Common myeloid progenitor, CD34-positive (primary cell): ENCODE data around the gene DNAJC21.

Experiments
- CTCF ChIA-PET: fragments of 350-600 bp; sonication (Branson Sonifier 250); formaldehyde crosslinking; loops from one replicate; lab custom pipeline; 2021; ENCODE audit warnings: antibody characterized with exemption; lab: Charles Lee
- POLR2A ChIA-PET: fragments of 350-600 bp; sonication (Branson Sonifier 250); formaldehyde crosslinking; loops from one replicate; lab custom pipeline; 2021; ENCODE audit warnings: antibody characterized with exemption; lab: Charles Lee
- DNase-seq, 3 donors: peaks; one replicate each; pipeline versions ENCODE4 v3.0.0 to v3.0.0-alpha.2; 2013
- H3K27ac ChIP-seq, 2 experiments: 1 replicate in 1 of 2; 2 replicates in 1 of 2; pipeline ENCODE4 v1.7.0; 2013; ENCODE audit warnings: inconsistent platforms in 2 of 2, low read length in 2 of 2, mild to moderate bottlenecking in 2 of 2, low read depth in 1 of 2, moderate library complexity in 1 of 2; ENCODE audit not compliant: severe bottlenecking in 2 of 2, insufficient read depth in 1 of 2, poor library complexity in 1 of 2
- H3K27me3 ChIP-seq, 5 experiments: replicated peaks in 2 of 5; 1 replicate in 3 of 5; 2 replicates in 2 of 5; pipeline versions ENCODE4 v1.6.1 to v1.7.0; 2013; ENCODE audit warnings: low read length in 4 of 5, mild to moderate bottlenecking in 2 of 5, moderate library complexity in 2 of 5, inconsistent platforms in 1 of 5; ENCODE audit not compliant: insufficient read depth in 5 of 5, control insufficient read depth in 4 of 5
- H3K36me3 ChIP-seq, 4 experiments: 1 replicate in 2 of 4; 2 replicates in 2 of 4; pipeline versions ENCODE4 v1.6.1 to v1.7.0; 2013; ENCODE audit warnings: low read length in 3 of 4, control low read depth in 1 of 4, mild to moderate bottlenecking in 1 of 4; ENCODE audit not compliant: control insufficient read depth in 4 of 4, insufficient read depth in 4 of 4
- H3K4me1 ChIP-seq, 4 experiments: 1 replicate in 3 of 4; 2 replicates in 1 of 4; pipeline versions ENCODE4 v1.6.1 to v1.7.1; 2013; ENCODE audit warnings: low read length in 3 of 4, mild to moderate bottlenecking in 3 of 4, control low read depth in 1 of 4, inconsistent platforms in 1 of 4, moderate library complexity in 1 of 4; ENCODE audit not compliant: control insufficient read depth in 4 of 4, insufficient read depth in 4 of 4; ENCODE audit errors: control extremely low read depth in 1 of 4
- H3K4me3 ChIP-seq, 7 experiments: 1 replicate in 4 of 7; 2 replicates in 3 of 7; pipeline versions ENCODE4 v1.5.1 to v1.7.0; 2013; ENCODE audit warnings: mild to moderate bottlenecking in 7 of 7, low read length in 6 of 7, moderate library complexity in 6 of 7, inconsistent platforms in 2 of 7, low read depth in 2 of 7, control low read depth in 1 of 7; ENCODE audit not compliant: insufficient read depth in 4 of 7, control insufficient read depth in 1 of 7; ENCODE audit errors: extremely low read depth in 1 of 7
- H3K9me3 ChIP-seq, 5 experiments: 1 replicate in 4 of 5; 2 replicates in 1 of 5; pipeline versions ENCODE4 v1.6.1 to v1.7.1; 2013; ENCODE audit warnings: low read length in 4 of 5, mild to moderate bottlenecking in 2 of 5, inconsistent platforms in 1 of 5, low read depth in 1 of 5, moderate library complexity in 1 of 5; ENCODE audit not compliant: control insufficient read depth in 4 of 5, insufficient read depth in 2 of 5; ENCODE audit errors: control extremely low read depth in 1 of 5
- WGBS: methylation state at CpG from one replicate; pipeline ENCODE4 v1.1.5; 2013; ENCODE audit not compliant: insufficient coverage; 5-methylcytosine and 5-hydroxymethylcytosine counted together

The DNAJC21 gene

GRCh38 chr5:34894716-34895115 is 34.6 kb upstream of the DNAJC21 start:
- Histone ChIP-seq H3K27ac (no peak overlapping the region), H3K27me3 (no peaks in the 10 kb centered on the region), H3K36me3 (no peaks in the 10 kb centered on the region), H3K4me3 (no peak overlapping the region), H3K9me3 (no peaks in the 10 kb centered on the region), H3K4me1 (no peaks in the 10 kb centered on the region)
- WGBS: no CpG with 5 or more reads among the region's 1 CpG
- DNase-seq: no peak
- ChIA-PET POLR2A (no interaction called here), CTCF (interaction anchor here (1.1 to 1.7 kb wide), 2 partner anchors 398 to 406 kb away, joined by 3 read pairs; no protein-coding TSS in a partner anchor)

GRCh38 chr5:34895641-34896419 is 33.5 kb upstream of the DNAJC21 start:
- 100% methylated on average over 2 of the region's 2 CpGs for WGBS
- H3K27ac ChIP-seq: no peak overlapping the region
- CTCF ChIA-PET: interaction anchor here (0.7 to 4.6 kb wide), 8 partner anchors 9 to 423 kb away, joined by 3 to 70 read pairs (median 4); no protein-coding TSS in a partner anchor
- no peaks in the 10 kb centered on the region for H3K4me1 ChIP-seq
- H3K9me3 ChIP-seq: no peaks in the 10 kb centered on the region
- H3K36me3 ChIP-seq: no peaks in the 10 kb centered on the region
- DNase-seq: peak in 2 of 3 donors; percentile 7 to 35
- no peaks in the 10 kb centered on the region for H3K27me3 ChIP-seq
- H3K4me3 ChIP-seq: no peak overlapping the region
- POLR2A ChIA-PET: interaction anchor here (1.0 kb wide), 1 partner anchor 20 kb away, joined by 3 read pairs; the partner anchor contains the start of genes BRIX1 and RAD1

DNA sequence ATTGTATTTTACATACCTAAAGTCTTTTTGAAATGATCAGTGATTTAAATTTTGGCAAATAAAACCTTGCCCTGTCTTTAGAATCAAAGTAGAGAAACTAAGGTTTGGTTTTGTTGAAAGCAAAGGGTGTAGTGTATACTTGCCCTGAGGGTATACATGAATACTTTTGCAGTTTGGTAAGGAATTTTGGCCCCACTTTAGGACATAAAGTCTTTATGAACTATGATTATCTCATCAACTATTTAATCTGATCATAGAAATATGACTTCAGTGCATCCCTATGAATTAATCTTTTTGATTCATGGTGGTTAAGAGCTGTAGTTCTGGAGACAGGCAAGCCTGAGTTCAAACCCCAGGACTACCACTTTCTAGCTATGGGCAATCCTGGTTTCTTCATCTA is 31.7 kb upstream of the DNAJC21 start:
- no peaks in the 10 kb centered on the region for H3K9me3 ChIP-seq
- no peak overlapping the region for H3K27ac ChIP-seq
- POLR2A ChIA-PET: no interaction called here
- no peaks in the 10 kb centered on the region for H3K27me3 ChIP-seq
- H3K36me3 ChIP-seq: peaks cover 0 to 5% (median under 1%) of the 10 kb centered on the region in 4 experiments
- CTCF ChIA-PET: interaction anchor here (0.7 to 4.6 kb wide), 31 partner anchors 8 to 425 kb away, joined by 3 to 70 read pairs (median 4); partner anchors contain the start of gene TTC23L
- no peak overlapping the region for H3K4me3 ChIP-seq
- no peak for DNase-seq
- H3K4me1 ChIP-seq: no peaks in the 10 kb centered on the region

DNA sequence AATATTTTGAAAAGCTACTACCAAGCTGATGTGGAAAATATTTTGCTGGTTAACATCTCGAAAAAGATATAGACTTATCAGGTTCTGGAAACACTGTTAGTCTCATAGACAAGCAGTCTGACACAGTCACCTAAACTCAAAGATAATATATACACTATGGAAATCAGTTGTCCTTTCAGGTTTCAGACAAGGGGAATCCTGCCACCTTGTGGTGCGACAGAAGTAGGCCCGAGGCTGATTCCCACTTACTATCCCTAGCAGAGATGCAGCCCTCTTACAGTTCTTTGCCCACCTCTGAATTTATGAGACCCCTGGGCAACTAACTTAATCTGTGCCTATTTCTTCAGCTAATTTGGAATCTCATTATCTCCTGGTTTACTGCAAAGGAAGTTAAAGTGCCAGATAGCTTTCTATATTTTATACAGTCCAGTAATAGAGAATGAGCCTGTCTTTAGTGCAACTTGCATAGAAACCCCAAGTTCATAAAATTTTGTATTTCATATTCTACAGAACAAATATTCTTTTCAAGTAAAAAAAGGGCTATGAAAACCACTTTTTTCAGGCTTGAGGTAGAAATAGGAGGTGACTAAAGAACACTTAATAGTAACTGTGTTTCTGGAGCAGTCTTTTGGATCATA is 31.0 kb upstream of the DNAJC21 start:
- Histone ChIP-seq H3K4me3 (no peak overlapping the region), H3K27ac (no peak overlapping the region), H3K4me1 (peaks cover 0 to 3% (median 0%) of the 10 kb centered on the region in 4 experiments), H3K9me3 (no peaks in the 10 kb centered on the region), H3K27me3 (no peaks in the 10 kb centered on the region), H3K36me3 (peaks cover 0 to 5% (median under 1%) of the 10 kb centered on the region in 4 experiments)
- ChIA-PET POLR2A (interaction anchor here (0.5 kb wide), 1 partner anchor 1192 kb away, joined by 4 read pairs; no protein-coding TSS in a partner anchor), CTCF (interaction anchor here (0.6 to 4.6 kb wide), 40 partner anchors 8 to 752 kb away, joined by 3 to 70 read pairs (median 4); partner anchors contain the start of genes BRIX1 and TTC23L)
- DNase-seq: peak; percentile 65 to 82 (median 78)
- WGBS: 0% methylated on average over 2 of the region's 3 CpGs

DNA sequence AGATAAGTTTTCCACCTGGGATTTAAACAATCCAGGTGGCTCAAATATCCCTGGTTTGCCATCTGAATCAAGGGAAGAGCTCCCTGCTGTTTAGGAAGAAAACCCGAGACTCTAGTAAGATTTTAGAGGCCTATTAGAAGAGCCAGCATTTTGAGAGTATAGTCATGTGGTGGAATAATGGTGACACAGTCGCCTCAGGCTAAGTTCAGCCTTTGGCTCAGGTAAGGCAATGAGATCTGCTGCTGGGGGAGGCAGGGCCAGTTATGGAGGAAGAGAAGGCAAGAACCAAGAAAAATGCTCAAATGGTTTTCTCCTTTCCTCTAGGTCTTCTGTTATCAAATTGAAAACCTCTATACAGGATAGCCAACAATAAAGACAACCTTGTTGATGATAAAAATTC is 30.3 kb upstream of the DNAJC21 start:
- Histone ChIP-seq H3K27ac (no peak overlapping the region), H3K4me3 (no peak overlapping the region), H3K9me3 (no peaks in the 10 kb centered on the region), H3K36me3 (peaks cover 0 to 5% (median under 1%) of the 10 kb centered on the region in 4 experiments), H3K4me1 (peaks cover 0 to 7% (median 2%) of the 10 kb centered on the region in 4 experiments), H3K27me3 (no peaks in the 10 kb centered on the region)
- no peak for DNase-seq
- POLR2A ChIA-PET: no interaction called here
- CTCF ChIA-PET: interaction anchor here (0.7 to 4.6 kb wide), 30 partner anchors 9 to 752 kb away, joined by 3 to 70 read pairs (median 4); partner anchors contain the start of genes BRIX1 and TTC23L
- 100% methylated on average over 2 of the region's 2 CpGs for WGBS

DNA sequence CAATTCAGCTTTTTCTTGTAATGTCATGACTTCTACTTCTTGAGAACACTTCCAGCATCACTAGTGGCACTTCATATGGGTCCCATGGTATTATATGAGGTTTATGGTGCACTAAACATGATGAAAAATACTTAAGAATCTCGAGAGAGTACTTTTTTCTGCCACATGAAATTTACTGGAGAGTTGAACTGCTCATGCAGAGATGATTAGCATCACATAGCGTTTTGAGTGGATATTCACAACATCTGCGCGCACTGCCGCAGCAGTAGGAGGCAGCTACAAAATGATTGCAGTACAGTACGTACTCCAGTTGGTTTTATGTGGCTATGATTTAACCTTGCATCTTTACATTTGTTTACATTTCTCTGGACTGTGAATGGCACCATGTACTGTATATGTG is 28.7 kb upstream of the DNAJC21 start:
- peaks cover 0 to 7% (median 2%) of the 10 kb centered on the region in 4 experiments for H3K4me1 ChIP-seq
- no peak overlapping the region for H3K27ac ChIP-seq
- H3K9me3 ChIP-seq: no peaks in the 10 kb centered on the region
- no peak overlapping the region for H3K4me3 ChIP-seq
- ChIA-PET POLR2A (no interaction called here), CTCF (interaction anchor here (1.1 to 1.7 kb wide), 5 partner anchors 16 to 425 kb away, joined by 3 to 7 read pairs (median 4); no protein-coding TSS in a partner anchor)
- no peaks in the 10 kb centered on the region for H3K27me3 ChIP-seq
- 100% methylated on average over 2 of the region's 6 CpGs for WGBS
- DNase-seq: no peak
- peaks cover 0 to 12% (median 4%) of the 10 kb centered on the region in 4 experiments for H3K36me3 ChIP-seq
